ENCODE results near the gene CUEDC1.
A peak's percentile ranks its signal among the peaks of the same experiment; 100 is the strongest.
"Not testable (repeated sequence)": the region's sequence is repeated elsewhere in the genome, so short reads cannot be mapped to it uniquely, and the experiment has no call there.

Gene CUEDC1

DNA sequence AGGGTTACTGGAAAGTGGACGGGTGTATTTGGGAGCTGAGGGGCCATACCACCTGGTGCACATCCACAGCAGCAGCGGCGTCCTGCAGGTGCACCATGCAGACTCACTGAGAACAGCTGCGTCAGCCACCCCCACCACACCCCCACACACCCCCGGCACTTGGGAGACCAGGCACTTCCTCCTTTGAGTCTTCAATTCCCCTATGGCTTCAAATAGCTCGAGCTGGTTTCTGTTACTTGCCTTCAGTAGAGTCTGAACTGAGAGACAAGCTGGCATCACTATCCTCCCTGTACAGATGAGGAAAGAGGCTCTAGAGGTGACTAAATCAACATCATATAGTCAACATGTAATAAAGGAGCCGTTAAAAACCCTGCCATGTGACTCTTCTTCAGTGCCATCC lies 15.4 kb downstream of the CUEDC1 start:
- peak in 1 of 2 donors; percentile 14 for DNase-seq (ENCODE audit: low read depth in 2 of 2)

DNA sequence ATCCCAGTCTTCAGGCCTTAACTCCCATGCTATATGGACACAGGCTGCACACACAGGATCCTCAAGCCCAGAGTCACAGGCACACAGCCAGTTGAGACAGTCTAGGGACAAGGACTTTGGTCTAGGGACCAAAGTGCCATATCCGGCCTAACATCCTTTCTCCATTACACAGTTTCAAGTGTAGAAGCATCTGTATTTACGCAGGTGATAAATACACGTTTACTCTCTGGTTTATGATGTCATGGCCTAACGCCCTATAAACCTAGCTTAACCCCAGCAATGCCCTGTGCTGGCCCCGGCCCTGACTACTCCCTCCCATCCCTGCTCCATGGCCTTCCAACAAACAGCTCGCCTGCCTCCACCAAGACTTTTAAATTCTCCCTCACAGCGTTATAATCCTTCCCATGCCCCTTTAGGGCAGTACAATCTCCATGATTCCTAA lies 17.1 kb downstream of the CUEDC1 start:
- no peak for DNase-seq (ENCODE audit: low read depth in 2 of 2)

DNA sequence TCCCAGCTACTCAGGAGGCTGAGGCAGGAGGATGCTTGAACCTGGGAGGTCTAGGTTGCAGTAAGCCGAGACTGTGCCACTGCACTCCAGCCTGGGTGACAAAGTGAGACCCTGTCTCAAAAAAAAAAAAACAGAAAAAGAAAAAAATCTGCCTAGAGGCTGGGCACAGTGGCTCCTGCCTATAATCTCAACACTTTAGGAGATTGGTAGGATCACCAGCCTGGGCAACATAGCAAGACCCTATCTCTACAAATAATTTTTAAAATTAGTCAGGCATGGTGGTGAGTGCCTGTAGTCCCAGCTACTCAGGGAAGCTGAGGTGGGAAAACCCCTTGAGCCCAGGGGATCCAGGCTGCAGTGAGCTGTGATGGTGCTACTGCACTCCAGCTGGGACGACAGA lies 17.7 kb downstream of the CUEDC1 start:
- DNase-seq (ENCODE audit: low read depth in 2 of 2): no peak

DNA sequence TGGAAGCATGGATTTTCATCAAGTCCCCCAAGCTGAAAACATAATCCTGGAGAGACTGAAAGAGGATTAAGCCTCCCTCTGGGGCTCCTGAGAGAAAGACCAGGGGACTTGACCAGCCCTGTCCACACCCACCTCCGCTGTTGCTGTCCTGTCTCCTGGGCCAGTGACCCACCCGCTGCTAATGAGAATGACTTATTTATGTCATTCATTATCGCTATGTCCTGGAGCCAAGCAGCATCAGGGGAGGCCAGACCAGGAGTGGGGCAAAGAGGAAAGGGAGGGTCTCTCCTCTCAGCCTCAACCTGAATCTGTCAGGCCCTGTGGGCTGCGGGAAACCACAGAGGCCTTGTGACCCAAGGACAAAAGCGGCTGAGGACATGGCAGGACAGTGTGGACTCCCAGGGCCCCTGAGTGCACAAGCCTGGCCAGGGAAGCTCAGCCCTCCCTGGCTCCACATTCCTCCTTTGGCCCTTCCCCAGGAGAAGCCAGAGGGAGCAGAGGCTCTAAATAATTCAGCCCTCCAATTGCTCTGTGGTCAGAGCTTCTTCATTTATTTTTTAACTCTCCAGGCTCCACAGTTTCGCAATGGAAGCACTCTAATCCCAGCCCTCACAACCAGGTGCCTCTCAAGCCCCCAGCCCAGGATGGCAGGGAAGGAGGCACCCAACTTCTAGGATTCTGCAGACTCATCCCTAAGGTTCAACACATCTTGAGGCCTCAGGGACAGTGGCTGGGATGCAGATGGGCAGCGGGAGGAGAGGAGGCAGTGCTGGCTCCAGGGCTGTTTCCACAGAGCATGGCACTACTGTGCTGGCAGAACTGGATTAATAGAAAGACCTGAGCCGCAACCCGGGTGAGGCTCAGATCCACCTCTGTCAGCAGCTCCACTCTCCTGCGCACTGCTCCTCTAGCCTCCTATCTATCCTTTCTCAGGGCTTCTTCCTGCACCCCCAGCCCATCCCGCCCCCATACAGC lies 19.1 kb downstream of the CUEDC1 start:
- no peak for DNase-seq (ENCODE audit: low read depth in 2 of 2)

DNA sequence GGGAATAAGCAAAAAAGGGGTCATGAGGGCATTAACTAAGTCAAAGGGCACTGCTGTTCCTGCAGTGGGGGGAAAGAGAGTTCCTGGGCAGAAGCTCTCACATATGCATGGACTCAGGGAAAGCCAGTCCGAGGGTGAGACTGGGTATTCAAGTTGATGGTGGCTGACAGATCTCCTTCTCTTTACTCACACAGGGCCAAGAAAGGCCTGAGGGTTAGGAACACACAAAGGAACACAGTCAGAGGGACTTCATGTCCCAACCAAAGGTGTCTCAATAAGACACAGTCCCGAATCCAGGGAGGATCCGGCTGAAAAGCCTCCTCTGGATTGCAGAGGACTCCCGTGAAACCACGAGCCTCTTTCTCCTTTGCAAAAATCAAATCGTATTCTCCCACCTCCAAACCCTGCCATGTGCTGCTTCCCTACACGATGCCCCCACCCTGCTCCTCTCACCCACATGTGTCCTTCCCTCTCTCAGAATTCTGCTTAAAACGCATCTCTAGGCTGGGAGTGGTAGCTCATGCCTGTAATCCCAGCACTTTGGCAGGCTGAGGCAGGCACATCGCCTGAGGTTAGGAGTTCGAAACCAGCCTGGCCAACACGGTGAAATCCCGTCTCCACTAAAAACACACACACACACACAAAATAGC lies 23.6 kb downstream of the CUEDC1 start:
- no peak for DNase-seq (ENCODE audit: low read depth in 2 of 2)

- DNase-seq (ENCODE audit: low read depth in 2 of 2): no peak
Measured at GRCh38 chr17:57930239-57930638, 25.0 kb downstream of the CUEDC1 start.

DNA sequence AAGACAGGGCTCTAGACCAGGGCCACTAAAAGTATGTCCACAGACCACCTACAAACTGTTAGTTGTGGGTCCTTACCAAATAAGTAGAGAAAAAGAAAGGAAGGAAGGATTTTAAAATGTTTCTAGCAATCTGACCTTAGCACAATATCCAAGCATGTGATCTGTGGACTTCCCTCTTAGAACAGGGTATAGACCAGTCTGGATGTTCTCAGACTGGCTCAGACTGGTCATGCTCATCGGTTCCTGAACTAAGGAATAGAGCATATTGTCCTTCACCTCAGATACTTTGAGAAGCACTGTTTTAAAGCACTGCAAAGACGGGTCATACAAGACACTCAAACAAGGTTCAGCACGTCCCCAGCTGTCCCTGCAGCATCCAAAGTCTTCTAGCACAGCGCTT lies 25.8 kb downstream of the CUEDC1 start:
- no peak for DNase-seq (ENCODE audit: low read depth in 2 of 2)

DNA sequence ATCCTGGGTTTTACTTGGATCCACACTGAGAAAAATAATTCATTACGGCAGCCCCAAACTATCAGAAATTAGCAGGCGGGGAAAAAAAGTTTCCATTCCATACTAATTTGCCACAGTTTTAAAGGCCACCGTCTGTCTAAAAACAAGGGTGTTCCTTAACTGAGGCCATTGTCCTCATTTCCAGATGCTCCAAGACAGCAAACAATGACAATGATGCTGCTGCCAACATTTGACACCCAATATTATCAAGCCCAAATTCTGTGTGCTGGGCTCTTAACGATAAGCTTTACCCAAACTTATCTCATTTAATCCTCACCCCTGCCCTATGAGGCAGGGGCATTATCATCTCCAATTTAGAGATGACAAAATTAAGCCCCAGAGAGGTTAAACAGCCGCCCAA lies 26.3 kb downstream of the CUEDC1 start:
- no peak for DNase-seq (ENCODE audit: low read depth in 2 of 2)

DNA sequence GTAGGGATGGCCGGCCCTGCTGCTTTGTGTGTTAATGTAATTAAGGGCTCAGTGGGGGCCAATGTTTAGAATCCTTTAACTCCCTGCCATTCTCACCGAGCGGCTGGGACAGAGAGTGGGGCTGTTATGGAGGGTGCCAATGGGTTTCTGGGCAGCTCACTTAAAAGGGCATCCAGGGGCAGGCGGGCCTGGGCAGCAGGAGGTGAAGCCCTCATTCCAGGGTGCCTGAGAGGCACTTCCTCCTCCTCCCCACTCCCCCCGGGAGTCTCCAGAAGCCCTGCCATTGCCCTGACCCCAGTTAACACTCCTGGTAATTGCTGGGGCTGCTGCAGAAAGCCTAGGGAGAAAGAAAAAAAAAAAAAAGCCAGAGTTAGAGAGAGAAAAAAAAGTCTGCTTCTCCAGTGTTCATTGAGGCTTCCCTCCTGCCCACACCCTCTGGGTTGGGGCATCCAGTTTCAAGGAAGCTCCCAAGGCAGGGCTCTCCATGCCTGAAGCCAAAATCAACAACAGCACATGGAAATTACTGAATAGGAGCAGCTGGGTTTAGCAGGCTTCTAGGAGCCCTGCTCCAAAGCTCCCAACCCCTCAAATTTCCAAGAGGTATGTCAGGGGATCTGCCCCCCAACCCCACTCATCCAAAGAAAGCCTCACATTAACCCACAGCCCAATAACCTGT lies 28.0 kb downstream of the CUEDC1 start:
- no peak for DNase-seq (ENCODE audit: low read depth in 2 of 2)

GRCh38 chr17:57926723-57927047 lies 28.5 kb downstream of the CUEDC1 start:
- no peak for DNase-seq (ENCODE audit: low read depth in 2 of 2)

- DNase-seq (ENCODE audit: low read depth in 2 of 2): no peak
Measured at GRCh38 chr17:57925361-57925990, 29.7 kb downstream of the CUEDC1 start.

- DNase-seq (ENCODE audit: low read depth in 2 of 2): no peak
Measured at GRCh38 chr17:57924677-57925076, 30.5 kb downstream of the CUEDC1 start.

DNA sequence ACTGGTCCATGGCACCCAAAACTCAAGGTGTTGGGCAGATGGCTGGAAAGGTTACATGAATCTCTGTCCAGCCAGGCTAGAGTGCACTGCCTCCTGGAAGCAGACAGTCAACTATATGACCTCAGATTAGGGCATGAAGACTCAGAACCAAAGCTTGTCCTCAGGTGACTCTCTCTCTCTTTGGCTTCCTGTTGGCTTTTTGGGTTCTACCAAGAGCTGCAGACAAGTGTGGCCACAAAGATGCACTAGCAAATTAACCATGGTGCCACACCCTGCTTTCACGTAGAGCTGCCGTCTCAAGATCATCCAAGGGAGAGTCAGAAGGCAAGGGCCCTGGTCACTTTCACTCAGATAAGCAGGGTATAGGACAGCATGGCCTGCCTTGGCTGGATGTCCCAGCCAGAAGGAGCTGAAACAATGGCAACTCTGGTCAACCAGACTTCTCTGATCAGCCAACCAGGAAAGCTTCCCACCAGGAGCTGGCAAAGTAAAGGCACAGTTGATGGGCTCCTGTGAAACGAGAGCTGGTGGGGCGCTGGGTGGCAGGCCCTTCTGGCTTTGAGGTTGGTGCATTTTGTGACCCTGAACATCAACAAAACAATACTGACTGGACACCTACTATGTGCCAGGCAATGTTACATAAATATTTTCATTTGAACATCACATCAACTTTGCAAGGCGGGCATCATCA lies 31.9 kb downstream of the CUEDC1 start:
- no peak for DNase-seq (ENCODE audit: low read depth in 2 of 2)

GRCh38 chr17:57922745-57923144 lies 32.5 kb downstream of the CUEDC1 start:
- not testable (repeated sequence) for DNase-seq (ENCODE audit: low read depth in 2 of 2)

DNA sequence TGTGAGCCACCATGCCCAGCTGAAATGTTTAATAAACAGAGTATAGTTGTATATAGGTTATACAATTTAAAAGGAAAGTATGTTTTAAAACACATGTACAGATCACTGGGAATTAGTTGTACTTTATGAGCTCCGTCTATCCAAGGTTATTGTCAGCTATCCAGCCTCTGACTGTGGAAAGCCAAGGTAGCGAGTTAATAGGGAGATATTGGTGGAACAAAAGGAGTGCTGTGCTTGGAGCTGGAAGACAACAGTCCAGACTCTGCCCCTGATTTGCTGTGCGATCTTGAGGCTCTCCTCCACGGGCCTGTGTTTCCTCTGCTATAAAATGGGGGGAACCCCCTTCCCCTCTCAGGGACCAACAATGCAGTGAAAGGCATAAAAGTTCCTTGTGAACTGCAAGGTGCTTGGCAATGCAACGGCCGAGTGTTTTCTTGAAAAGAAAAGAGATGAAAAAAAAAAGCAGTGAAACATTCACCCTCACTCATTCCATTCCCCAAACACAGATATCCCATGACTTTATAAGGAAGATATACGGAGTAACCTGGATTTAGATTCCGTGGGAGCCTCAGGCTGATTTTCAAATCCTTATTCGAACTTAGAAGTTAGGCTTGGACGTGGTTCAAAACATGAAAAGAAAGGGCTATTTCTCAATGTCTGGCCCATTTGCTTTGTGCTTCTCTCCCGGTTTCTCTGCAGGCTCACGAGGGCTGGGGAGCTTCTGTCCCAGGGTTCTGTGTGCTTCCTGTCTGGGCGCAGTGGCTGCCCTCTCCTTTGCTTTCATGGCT lies 34.1 kb downstream of the CUEDC1 start:
- no peak for DNase-seq (ENCODE audit: low read depth in 2 of 2)

DNA sequence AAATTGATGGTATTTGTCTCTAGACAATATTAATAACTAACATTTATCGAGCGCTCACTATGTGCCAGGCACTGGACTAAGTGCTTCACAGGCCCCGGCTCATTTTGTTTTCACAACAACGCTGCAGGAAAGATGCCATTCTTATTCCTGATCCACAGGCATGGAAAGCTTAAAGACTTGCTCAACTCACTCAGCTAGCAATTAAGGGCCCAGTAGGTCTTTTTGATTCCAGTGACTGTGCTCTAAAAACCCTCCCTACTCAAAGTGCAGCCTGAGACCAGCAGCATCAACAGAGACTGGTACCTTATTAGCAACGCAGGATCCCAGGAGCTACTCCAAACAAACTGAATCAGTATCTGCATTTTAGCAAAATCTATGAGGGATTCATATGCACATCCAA lies 35.3 kb downstream of the CUEDC1 start:
- no peak for DNase-seq (ENCODE audit: low read depth in 2 of 2)

DNA sequence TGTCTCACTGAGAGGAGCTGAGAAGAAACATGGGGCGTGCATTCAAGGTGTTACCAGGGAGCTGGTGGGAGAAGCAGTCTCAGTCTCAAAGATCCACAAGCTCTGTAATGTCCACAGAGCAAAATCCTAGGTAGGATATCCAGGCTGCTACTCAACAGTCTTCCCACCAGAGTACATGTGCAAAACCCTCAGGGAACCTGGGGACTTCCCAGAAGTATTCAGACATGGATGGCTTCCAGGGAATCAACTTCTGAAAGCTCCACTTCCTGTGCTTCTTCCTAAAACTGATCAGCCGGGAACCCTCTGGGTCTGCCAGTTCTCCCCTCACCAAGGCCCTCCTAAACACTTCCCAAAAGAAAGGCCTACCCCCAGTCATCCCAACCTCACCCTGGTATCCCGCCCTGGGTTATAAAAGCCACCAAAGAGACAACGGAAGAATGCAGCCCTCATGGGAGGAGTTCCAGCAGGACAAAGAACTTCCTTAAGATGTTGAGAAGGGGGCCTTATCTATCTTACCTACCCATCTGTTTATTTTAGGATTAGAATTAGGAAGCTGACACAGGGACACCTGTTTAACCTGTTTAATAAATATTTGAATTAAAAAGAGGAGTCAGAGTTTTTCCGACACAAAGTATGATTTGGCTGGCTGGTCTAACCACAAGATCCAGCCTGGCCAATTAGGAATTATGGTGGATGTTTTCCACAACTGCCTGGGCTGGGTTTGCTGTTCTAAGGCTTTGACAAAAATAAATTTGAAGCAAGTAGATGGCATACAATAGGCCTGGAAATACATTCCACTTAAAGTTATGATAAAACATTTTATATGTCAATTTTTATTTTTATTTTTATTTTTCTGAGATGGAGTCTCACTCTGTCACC lies 37.0 kb downstream of the CUEDC1 start:
- DNase-seq (ENCODE audit: low read depth in 2 of 2): no peak

- no peak for DNase-seq (ENCODE audit: low read depth in 2 of 2)
Measured at GRCh38 chr17:57916925-57917858, 38.0 kb downstream of the CUEDC1 start.

Data from stimulated activated CD8-positive, alpha-beta memory T cell treated with anti-CD3 and anti-CD28 coated beads, Interleukin-15, amount 100 ng/mL, for 4 hours (primary cell).